ENCODE data around the gene HNRNPD. TPM values are rescaled to one million over a fixed set of nuclear protein-coding genes. Genes with fewer than 3 reads are reported as not detected.

The HNRNPD gene
- total and polyA plus RNA-seq, 2 donors (not counting 3 experiments of a cell fraction or from before 2014, with no cell fraction given): 91.3 to 363 TPM

DNA sequence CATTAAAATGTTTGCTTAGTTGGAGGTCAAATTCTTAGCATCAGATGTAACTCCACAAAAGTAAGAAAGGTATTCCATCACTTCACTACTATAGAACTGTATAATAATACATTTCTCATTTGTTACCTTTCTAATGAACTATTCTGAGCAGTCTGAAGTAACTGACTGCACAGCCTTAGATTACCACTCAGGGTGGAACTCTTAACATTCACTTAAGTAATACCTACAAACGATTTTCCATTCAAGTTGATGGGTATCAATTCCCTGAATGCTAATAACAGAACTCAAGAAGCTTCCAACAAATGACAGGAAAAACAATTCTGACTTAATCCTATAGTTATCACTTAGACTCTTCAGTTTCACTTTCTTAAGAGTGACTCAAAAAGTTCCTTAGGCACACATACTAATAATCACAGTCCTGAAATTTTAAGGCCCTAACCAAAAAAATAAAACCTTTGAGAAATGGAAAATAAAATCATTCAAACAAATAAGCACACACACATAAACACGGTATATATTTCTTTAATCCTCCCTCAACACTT lies 20.9 kb downstream of the HNRNPD start:
- Histone ChIP-seq H3K79me2 (ENCODE audit: control insufficient read depth, insufficient read depth, low read length) (peaks cover 46% of the 10 kb centered on the region), H3K4me2 (ENCODE audit: insufficient read depth, low read length) (no peak overlapping the region), H3K9me3 (replicated peaks; ENCODE audit: control insufficient read depth, insufficient read depth, low read length) (no peaks in the 10 kb centered on the region), H4K20me1 (replicated peaks; ENCODE audit: control insufficient read depth, extremely low read depth, insufficient read depth, low read length) (peaks cover 15% of the 10 kb centered on the region), H3K27me3 (ENCODE audit: control insufficient read depth in 2 of 2, insufficient read depth in 2 of 2, low read length in 2 of 2) (no peaks in the 10 kb centered on the region), H3K4me3 (replicated peaks in 1 of 3; ENCODE audit: insufficient read depth in 1 of 3, low read depth in 1 of 3, low read length in 3 of 3) (no peak overlapping the region), H3K9me1 (replicated peaks; ENCODE audit: control insufficient read depth, extremely low read depth, insufficient read depth, low read length) (no peaks in the 10 kb centered on the region), H3K4me1 (ENCODE audit: control insufficient read depth, extremely low read depth, insufficient read depth, low read length) (no peaks in the 10 kb centered on the region), H3K9ac (replicated peaks; ENCODE audit: extremely low read depth, insufficient read depth, low read length) (no peak overlapping the region), H3K36me3 (ENCODE audit: control insufficient read depth in 2 of 2, extremely low read depth in 1 of 2, insufficient read depth in 2 of 2, low read length in 2 of 2) (peaks cover 11 to 32% of the 10 kb centered on the region in 2 experiments), H3K27ac (ENCODE audit: insufficient read depth, low read depth, low read length) (no peak overlapping the region), H2AFZ (ENCODE audit: low read depth, low read length) (no peak overlapping the region)
- dilution Hi-C loops (cut with MboI; ENCODE audit: extremely low pct_ligation_motif_present, low sequenced_read_pairs) (no loop called here), intact Hi-C loops (cut with micrococcal nuclease) (loop anchor here (2.0 kb wide), 1 partner anchor 20 kb away; the partner anchor contains the start of gene HNRNPD)
- BruUV-seq (replicated peaks): no TSS peak
- no peak for TF ChIP-seq POLR2AphosphoS5 (IDR thresholded peaks at IDR 0.05; ENCODE audit: insufficient read depth, low read depth, low read length)
- no peak for TF ChIP-seq POLR2A (IDR thresholded peaks at IDR 0.05; ENCODE audit: low read depth, low read length)
- no peak for TF ChIP-seq GATA2 (IDR thresholded peaks at IDR 0.05; ENCODE audit: insufficient read depth, insufficient read length, low read depth, low read length)
- TF ChIP-seq MYC (IDR thresholded peaks at IDR 0.05; ENCODE audit: low read depth, low read length): no peak
- no peak for FAIRE-seq
- CTCF ChIA-PET: interaction anchor here (1.6 kb wide), 1 partner anchor 68 kb away, joined by 4 read pairs; no protein-coding TSS in a partner anchor
- POLR2A ChIA-PET: no interaction called here
- DNase-seq (ENCODE audit: low read depth, low spot score): no peak

GRCh38 chr4:82352118-82352824 lies 21.5 kb downstream of the HNRNPD start:
- H3K27me3 ChIP-seq (ENCODE audit: control insufficient read depth in 2 of 2, insufficient read depth in 2 of 2, low read length in 2 of 2): no peaks in the 10 kb centered on the region
- TF ChIP-seq POLR2A (IDR thresholded peaks at IDR 0.05; ENCODE audit: low read depth, low read length): no peak
- TF ChIP-seq MAX (IDR thresholded peaks at IDR 0.05; ENCODE audit: insufficient read depth, insufficient read length): no peak
- no peaks in the 10 kb centered on the region for H3K4me1 ChIP-seq (ENCODE audit: control insufficient read depth, extremely low read depth, insufficient read depth, low read length)
- H3K79me2 ChIP-seq (ENCODE audit: control insufficient read depth, insufficient read depth, low read length): peaks cover 40% of the 10 kb centered on the region
- BruUV-seq (replicated peaks): no TSS peak
- H3K9ac ChIP-seq (replicated peaks; ENCODE audit: extremely low read depth, insufficient read depth, low read length): no peak overlapping the region
- no peak for DNase-seq (ENCODE audit: low read depth, low spot score)
- no peak overlapping the region for H3K4me3 ChIP-seq (replicated peaks in 1 of 3; ENCODE audit: insufficient read depth in 1 of 3, low read depth in 1 of 3, low read length in 3 of 3)
- H2AFZ ChIP-seq (ENCODE audit: low read depth, low read length): no peak overlapping the region
- H3K4me2 ChIP-seq (ENCODE audit: insufficient read depth, low read length): no peak overlapping the region
- no peak overlapping the region for H3K27ac ChIP-seq (ENCODE audit: insufficient read depth, low read depth, low read length)
- no peaks in the 10 kb centered on the region for H3K9me1 ChIP-seq (replicated peaks; ENCODE audit: control insufficient read depth, extremely low read depth, insufficient read depth, low read length)
- peaks cover 9 to 30% of the 10 kb centered on the region in 2 experiments for H3K36me3 ChIP-seq (ENCODE audit: control insufficient read depth in 2 of 2, extremely low read depth in 1 of 2, insufficient read depth in 2 of 2, low read length in 2 of 2)
- CTCF ChIA-PET: interaction anchor here (1.6 kb wide), 1 partner anchor 67 kb away, joined by 4 read pairs; no protein-coding TSS in a partner anchor
- POLR2A ChIA-PET: no interaction called here
- peaks cover 15% of the 10 kb centered on the region for H4K20me1 ChIP-seq (replicated peaks; ENCODE audit: control insufficient read depth, extremely low read depth, insufficient read depth, low read length)
- dilution Hi-C loops (cut with MboI; ENCODE audit: extremely low pct_ligation_motif_present, low sequenced_read_pairs) (no loop called here), intact Hi-C loops (cut with micrococcal nuclease) (loop anchor here (2.0 kb wide), 1 partner anchor 21 kb away; the partner anchor contains the start of gene HNRNPD)
- no peaks in the 10 kb centered on the region for H3K9me3 ChIP-seq (replicated peaks; ENCODE audit: control insufficient read depth, insufficient read depth, low read length)
- no peak for FAIRE-seq

All from endothelial cell of umbilical vein (primary cell).